ENCODE measurements around the gene SNN. TPM values are rescaled to one million over a fixed set of nuclear protein-coding genes. Genes with fewer than 3 reads are reported as not detected.
A peak's percentile ranks its signal among the peaks of the same experiment; 100 is the strongest.

Gene SNN
- total RNA-seq, 1 donor from 2014 or later = 23.2 TPM

DNA sequence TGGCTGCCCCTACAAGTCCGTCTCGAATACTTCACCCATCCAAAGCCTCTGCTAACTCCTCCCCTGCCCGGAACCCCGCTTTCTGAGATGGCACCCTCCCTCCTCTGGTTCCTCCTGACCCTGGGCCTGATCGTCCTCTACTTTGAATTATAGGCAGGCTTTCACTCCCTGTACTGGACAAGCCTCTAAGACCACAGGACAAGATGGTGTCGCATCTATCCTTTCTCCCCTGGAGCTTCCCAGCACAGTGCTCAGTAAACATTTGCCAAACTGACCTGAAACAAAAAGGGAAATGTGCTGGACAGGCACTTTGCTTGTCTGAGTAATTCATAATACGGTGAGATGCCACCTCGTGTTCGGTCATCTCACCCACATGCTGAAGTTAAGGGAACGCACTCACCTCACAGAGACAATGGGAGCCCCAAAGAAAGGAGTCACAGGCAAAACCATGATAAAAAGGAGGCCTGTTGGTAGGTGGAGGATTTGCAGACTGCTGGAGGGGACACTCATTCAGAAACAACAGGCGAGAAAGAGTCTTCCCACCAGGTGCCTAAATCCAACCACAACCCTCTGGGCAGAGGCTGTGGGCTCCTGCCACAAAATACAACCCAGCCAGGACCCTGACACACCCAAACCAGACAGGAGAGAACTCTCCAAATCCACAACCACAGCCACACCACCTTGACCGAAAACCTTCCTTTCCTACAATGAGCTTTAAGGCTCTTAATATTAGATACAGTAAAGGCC, 28.2 kb downstream of the SNN start:
- DNase-seq (ENCODE audit: low read depth in 2 of 2) = no peak

GRCh38 chr16:11697319-11697718, 29.1 kb downstream of the SNN start:
- no peak for DNase-seq (ENCODE audit: low read depth in 2 of 2)

- DNase-seq (ENCODE audit: low read depth in 2 of 2) = peak in 1 of 2 donors; percentile 40
Observed at GRCh38 chr16:11698271-11698689, 30.0 kb downstream of the SNN start.

DNA sequence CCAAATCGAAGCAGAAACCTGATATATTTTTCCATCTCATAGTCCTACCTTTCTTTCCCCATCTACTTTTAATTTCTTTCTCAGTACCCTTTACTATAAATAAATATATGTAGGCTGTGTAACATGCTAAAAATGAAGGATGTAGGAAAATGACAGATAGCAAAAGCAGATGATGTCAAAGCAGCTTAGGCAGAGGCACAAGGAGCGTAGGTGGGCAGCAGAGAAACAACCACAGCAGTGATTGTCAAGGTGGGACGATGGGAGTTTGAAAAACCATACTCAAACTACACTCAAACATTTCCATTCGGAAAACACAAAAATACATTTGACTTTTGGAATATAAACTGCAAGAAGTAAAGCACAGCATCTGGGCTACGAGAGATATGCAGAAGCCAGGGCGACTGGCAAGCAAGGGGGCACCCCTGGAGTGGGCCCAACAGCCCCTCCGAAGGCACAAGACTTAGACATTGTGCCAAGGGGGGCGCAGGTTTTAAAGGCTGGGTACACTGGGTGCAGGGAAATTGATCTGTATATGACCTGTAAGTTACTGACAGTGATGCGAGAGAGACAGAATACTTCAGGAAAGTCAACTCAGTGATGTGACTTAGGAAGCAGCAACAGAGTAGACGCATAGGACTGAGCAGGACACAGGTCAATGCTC, 31.1 kb downstream of the SNN start:
- no peak for DNase-seq (ENCODE audit: low read depth in 2 of 2)

- no peak for DNase-seq (ENCODE audit: low read depth in 2 of 2)
Observed at GRCh38 chr16:11700264-11701029, 32.2 kb downstream of the SNN start.

DNA sequence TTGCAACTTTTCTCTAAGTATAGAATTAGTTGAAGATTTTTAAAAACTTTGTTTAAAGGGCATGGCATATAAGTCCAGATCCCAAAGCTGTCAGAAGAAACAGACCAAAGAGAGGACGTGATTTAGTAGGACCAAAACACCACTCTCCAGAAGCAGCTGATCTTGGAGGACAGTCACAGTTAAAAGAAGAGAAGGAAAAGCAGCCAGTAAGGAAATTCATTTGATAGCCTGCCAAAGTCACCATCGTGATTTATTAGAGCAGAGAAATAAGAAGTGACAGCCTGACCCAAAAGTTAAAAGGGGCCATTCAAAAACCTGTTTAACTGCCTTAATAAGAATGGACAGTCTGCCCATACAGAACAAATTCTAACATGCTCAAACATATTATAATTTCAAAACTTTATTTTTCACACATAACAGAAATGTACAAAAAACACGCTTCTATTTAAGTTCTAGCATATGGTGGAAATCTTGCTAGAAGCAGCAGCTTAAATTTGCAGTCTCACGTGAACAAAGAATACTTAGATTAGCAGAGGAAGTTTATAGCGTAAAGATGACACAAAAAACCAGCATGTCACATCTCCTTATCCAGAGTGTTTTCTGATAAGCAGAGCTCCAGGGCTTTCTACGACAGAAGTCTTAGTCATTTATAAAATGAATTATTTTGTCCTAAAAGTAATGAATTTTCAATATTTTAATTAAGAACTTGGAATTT, 37.2 kb downstream of the SNN start:
- DNase-seq (ENCODE audit: low read depth in 2 of 2) = no peak

- no peak for DNase-seq (ENCODE audit: low read depth in 2 of 2)
Observed at GRCh38 chr16:11706180-11706742, 38.0 kb downstream of the SNN start.

DNA sequence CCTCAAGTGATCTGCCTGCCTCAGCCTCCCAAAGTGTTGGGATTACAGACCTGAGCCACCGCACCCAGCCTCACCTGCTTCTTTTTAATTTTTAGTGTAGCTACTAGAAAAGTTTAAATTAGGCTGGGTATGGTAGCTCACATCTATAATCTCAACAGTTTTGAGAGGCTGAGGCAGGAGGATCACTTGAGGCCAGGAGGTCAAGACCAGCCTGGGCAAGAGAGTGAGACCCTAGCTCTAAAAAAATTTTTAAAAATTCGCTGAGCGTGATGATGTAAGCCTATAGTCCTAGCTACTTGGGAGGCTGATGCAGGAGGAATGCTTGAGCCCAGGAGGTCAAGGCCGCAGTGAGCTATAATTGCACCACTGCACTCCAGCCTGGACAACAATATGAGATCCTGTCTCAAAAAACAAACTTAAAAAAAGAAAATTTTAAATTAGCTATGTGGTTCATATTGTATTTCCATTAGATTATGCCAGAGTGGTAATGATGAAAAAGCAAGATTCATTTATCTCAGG, 39.5 kb downstream of the SNN start:
- DNase-seq (ENCODE audit: low read depth in 2 of 2) = no peak

DNA sequence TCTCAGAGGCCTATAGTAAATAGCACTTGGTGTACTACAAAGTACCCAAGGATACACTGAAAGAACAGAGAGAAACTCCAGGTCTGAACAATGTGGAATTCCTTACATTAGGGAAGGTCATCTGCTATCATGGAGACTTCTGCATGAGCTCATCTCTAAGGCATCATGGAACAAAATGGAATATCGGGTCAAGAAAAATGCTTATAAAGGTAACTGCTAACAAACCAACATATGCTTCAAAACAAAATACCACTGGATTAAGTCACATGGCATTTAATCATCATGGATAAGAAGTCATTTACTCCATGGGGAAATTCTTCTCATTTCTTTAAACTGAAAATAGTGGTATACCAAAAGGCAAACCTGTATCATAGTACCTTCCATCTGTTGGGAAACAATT, 40.2 kb downstream of the SNN start:
- no peak for DNase-seq (ENCODE audit: low read depth in 2 of 2)

DNA sequence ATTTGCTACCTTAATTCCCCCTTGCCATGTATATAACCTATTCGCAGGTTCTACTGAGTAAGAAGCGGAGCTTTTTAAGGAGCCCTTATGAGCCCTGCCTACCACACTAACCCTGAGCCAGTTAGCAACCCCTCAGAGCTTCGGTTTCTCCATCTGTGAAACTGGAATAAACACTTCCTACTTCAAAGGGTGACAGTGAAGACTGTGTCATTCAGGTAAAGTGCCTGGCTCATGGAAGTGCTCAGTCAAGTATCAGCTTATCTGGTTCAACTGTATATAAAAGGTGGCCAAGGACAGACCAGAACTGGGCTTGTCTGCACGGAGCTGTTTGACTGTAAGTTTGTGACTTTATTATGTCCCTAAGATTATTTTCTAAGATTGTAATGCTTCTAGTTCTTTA, 43.4 kb downstream of the SNN start:
- DNase-seq (ENCODE audit: low read depth in 2 of 2) = no peak

- no peak for DNase-seq (ENCODE audit: low read depth in 2 of 2)
Observed at GRCh38 chr16:11712122-11712521, 43.9 kb downstream of the SNN start.

- DNase-seq (ENCODE audit: low read depth in 2 of 2) = no peak
Observed at GRCh38 chr16:11715246-11715947, 47.1 kb downstream of the SNN start.

GRCh38 chr16:11716336-11716735, 48.1 kb downstream of the SNN start:
- no peak for DNase-seq (ENCODE audit: low read depth in 2 of 2)

GRCh38 chr16:11717811-11718210, 49.6 kb downstream of the SNN start:
- DNase-seq (ENCODE audit: low read depth in 2 of 2) = no peak

DNA sequence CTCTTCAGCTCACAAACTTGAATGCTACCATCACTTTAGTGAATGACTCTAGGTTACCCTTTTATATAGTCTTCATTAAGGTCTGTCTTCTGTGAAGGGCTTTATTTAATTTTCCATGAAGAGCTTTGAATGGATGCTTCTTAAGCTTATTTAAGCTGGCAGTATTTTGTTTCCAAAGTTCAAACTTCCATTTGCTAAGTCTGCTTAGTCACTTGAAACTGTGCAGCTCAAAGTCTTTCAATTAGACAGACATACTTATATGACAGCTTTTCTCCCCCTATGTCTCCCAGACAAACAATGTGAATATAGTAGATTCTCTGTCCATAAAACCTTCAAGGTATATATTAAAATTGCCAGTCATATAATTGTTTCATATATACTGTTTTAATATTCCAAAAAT, 50.9 kb downstream of the SNN start:
- no peak for DNase-seq (ENCODE audit: low read depth in 2 of 2)

GRCh38 chr16:11719762-11720161, 51.5 kb downstream of the SNN start:
- no peak for DNase-seq (ENCODE audit: low read depth in 2 of 2)

- DNase-seq (ENCODE audit: low read depth in 2 of 2) = no peak
Observed at GRCh38 chr16:11721781-11722467, 53.7 kb downstream of the SNN start.

- DNase-seq (ENCODE audit: low read depth in 2 of 2) = no peak
Observed at GRCh38 chr16:11722468-11722808, 54.2 kb downstream of the SNN start.

- no peak for DNase-seq (ENCODE audit: low read depth in 2 of 2)
Observed at GRCh38 chr16:11725457-11725856, 57.2 kb downstream of the SNN start.

DNA sequence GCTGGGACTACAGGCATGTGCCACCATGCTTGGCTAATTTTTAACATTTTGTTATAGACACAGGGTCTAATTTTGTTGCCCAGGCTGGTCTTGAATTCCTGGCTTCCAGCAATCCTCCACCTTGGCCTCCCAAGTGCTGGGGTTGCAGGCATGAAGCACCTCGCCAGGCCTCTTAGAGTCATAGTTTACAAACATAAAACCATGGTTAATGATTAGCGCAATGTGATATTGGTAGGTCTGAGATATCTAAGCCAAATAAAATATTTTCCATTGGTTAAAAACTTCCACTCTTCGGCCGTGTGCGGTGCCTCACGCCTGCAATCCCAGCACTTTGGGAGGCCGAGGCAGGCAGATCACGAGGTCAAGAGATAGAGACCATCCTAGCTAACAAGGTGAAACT, 57.8 kb downstream of the SNN start:
- DNase-seq (ENCODE audit: low read depth in 2 of 2) = no peak

Measured in lung microvascular endothelial cell (primary cell).